ENCODE data around the gene PPP1R26. TPM values are rescaled to one million over a fixed set of nuclear protein-coding genes. Genes with fewer than 3 reads are reported as not detected.
A peak's percentile ranks its signal among the peaks of the same experiment; 100 is the strongest.

Gene PPP1R26
- total RNA-seq, 1 donor from 2014 or later: 20.9 TPM

DNA sequence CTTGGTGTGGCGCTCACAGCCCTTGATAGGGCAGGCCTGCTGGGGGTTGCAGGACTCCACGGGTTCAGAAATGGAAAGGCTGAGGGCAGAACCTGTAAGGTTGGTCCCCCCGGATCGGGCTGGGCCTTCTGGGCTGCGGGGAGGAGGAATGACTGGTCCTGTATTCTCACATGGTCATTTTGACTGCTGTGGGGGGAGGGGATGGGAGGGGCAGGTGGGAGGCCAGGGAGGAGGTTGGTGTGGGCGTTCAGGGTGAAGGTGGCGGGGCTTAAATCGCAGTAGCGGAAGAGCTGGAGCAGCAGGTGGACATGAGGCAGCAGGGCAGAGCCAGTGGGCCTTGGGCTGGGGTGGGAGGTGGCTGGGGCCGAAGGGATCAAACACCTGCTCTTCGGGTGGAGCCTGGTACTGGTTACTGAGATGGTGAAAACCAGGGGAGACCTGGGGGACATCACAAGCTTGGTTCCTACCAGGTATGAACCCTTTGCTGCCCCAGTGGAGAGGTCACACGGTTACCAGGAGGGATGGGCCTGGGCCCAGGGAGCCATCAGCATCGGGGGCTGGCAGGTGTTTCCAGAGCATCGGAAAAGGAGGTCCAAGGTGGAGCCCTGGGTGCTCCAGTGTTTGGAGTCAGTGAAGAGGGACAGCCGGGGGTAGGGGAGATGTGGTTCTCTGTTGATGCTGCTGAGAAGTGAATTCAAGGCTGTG lies 22.7 kb downstream of the PPP1R26 start:
- intact Hi-C loops (cut with micrococcal nuclease): no loop called here
- peaks cover 51% of the 10 kb centered on the region for H3K4me1 ChIP-seq
- H3K27me3 ChIP-seq (ENCODE audit: low read depth): no peaks in the 10 kb centered on the region
- H3K27ac ChIP-seq (replicated peaks): no peak overlapping the region
- no peaks in the 10 kb centered on the region for H3K9me3 ChIP-seq (replicated peaks)
- peak overlapping the region; percentile 98 for H3K4me3 ChIP-seq
- TF ChIP-seq, protein P1, sequence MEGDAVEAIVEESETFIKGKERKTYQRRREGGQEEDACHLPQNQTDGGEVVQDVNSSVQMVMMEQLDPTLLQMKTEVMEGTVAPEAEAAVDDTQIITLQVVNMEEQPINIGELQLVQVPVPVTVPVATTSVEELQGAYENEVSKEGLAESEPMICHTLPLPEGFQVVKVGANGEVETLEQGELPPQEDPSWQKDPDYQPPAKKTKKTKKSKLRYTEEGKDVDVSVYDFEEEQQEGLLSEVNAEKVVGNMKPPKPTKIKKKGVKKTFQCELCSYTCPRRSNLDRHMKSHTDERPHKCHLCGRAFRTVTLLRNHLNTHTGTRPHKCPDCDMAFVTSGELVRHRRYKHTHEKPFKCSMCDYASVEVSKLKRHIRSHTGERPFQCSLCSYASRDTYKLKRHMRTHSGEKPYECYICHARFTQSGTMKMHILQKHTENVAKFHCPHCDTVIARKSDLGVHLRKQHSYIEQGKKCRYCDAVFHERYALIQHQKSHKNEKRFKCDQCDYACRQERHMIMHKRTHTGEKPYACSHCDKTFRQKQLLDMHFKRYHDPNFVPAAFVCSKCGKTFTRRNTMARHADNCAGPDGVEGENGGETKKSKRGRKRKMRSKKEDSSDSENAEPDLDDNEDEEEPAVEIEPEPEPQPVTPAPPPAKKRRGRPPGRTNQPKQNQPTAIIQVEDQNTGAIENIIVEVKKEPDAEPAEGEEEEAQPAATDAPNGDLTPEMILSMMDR (IDR thresholded peaks at IDR 0.05; ENCODE audit: borderline replicate concordance): no peak
- H3K36me3 ChIP-seq: peaks cover 34% of the 10 kb centered on the region
- DNase-seq: no peak

DNA sequence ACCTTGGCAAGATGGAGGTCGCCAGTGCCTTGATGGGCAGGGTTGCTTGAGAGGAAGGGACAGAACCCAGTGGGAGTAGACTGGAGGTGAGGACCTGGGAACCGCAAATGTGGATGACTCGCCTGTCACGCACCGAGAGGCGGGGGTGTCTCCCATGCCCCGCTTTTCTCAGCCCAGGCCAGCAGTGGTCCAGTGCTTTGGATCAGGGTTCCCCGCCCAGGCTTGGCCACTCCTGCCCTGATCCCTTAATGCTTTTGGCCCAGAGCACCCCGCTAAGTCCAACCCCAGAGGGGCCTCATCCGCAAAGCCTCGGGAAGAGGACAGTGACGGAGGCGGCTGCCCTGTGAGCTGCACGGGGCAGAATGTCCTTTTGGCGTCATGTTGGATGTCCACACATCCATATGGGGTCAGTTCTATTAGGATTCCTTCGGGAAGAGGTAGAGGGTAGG lies 23.3 kb downstream of the PPP1R26 start:
- intact Hi-C loops (cut with micrococcal nuclease): no loop called here
- DNase-seq: no peak

DNA sequence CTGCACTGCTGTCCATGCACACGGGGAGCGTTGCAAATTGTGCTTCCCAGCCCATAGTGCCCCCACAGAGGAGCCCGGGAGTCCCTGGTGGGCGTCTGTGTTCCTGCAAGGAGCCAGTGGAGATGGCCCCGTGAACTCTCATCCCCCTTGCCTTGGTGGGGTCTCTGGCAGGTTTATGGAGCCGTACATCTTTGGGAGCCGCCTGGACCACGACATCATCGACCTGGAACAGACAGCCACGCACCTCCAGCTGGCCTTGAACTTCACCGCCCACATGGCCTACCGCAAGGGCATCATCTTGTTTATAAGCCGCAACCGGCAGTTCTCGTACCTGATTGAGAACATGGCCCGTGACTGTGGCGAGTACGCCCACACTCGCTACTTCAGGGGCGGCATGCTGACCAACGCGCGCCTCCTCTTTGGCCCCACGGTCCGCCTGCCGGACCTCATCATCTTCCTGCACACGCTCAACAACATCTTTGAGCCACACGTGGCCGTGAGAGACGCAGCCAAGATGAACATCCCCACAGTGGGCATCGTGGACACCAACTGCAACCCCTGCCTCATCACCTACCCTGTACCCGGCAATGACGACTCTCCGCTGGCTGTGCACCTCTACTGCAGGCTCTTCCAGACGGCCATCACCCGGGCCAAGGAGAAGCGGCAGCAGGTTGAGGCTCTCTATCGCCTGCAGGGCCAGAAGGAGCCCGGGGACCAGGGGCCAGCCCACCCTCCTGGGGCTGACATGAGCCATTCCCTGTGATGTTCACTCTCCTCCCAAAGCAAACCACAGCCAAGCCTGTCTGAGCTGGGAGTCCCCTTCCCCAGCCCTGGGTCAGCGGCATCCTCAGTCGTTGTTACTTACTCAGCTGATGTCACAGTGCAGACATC lies 24.0 kb downstream of the PPP1R26 start:
- no peak overlapping the region for H3K27ac ChIP-seq (replicated peaks)
- peaks cover 2% of the 10 kb centered on the region for H3K9me3 ChIP-seq (replicated peaks)
- intact Hi-C loops (cut with micrococcal nuclease): no loop called here
- no peak for DNase-seq
- TF ChIP-seq, protein P1 (IDR thresholded peaks at IDR 0.05; ENCODE audit: borderline replicate concordance): no peak
- H3K36me3 ChIP-seq: peaks cover 34% of the 10 kb centered on the region
- no peak overlapping the region for H3K4me3 ChIP-seq
- H3K27me3 ChIP-seq (ENCODE audit: low read depth): no peaks in the 10 kb centered on the region
- H3K4me1 ChIP-seq: peaks cover 51% of the 10 kb centered on the region

More for the DNA sequence above, 23.3 kb downstream of the PPP1R26 start:
- TF ChIP-seq, protein P1 (IDR thresholded peaks at IDR 0.05; ENCODE audit: borderline replicate concordance): no peak
- Histone ChIP-seq H3K9me3 (replicated peaks) (no peaks in the 10 kb centered on the region), H3K36me3 (peaks cover 34% of the 10 kb centered on the region), H3K4me1 (peaks cover 51% of the 10 kb centered on the region), H3K27me3 (ENCODE audit: low read depth) (no peaks in the 10 kb centered on the region), H3K4me3 (no peak overlapping the region), H3K27ac (replicated peaks) (no peak overlapping the region)

DNA sequence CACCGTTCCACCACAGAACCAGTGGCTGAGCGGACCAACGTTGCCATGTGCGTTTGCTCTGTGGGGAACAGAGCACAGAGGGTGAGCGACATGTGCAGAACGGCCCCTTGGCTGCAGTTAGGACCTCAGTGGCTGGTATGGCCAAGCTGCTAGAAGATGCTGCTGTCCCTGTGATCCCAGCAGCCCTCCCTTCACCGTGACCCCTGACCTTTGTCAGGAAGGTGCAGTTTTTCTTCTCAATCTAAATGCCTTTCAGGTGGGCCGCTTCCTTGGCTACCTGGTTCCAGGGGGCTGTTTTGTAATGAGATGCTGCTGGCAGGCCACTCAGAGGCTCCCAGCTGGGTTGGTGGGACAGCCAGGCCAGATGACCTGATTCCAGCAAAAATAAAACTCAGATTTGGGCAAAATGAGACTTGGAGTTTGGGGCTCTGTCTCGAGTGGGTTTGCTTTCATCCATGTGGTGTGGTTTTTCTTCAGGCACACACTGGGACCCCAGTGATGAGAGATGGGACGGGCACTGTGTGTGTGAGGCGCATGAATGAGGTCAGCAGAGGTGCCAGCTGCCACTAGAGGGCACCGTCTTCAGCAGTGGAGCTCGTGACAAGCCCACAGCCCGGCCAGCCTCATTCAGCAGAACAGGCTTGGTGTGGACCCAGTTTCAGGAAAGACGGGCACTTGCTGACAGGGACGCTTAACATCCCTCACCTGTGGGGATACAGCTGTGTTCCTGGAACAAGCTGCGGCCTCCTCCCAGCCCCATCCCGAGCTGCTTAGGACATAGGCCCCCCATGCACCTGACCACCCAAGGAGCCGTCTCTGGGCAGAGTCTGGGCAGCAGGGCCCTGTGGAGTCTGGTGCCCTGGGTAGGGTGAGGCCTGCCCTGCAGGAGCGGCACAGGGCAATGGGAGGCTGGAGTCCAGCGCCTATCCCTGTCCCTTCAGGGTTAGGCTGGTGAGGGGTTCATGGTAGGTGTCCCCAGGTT lies 25.0 kb downstream of the PPP1R26 start:
- DNase-seq: peak; percentile 46
- peaks cover 34% of the 10 kb centered on the region for H3K36me3 ChIP-seq
- H3K27me3 ChIP-seq (ENCODE audit: low read depth): no peaks in the 10 kb centered on the region
- TF ChIP-seq, protein P1 (IDR thresholded peaks at IDR 0.05; ENCODE audit: borderline replicate concordance): peak; percentile 77
- intact Hi-C loops (cut with micrococcal nuclease): no loop called here
- no peak overlapping the region for H3K27ac ChIP-seq (replicated peaks)
- peaks cover 11% of the 10 kb centered on the region for H3K9me3 ChIP-seq (replicated peaks)
- no peak overlapping the region for H3K4me3 ChIP-seq
- peaks cover 45% of the 10 kb centered on the region for H3K4me1 ChIP-seq

All from left ventricle myocardium inferior (tissue), 1 donor.